Body of pancreas (tissue), 4 donors: Measurements from ENCODE around the gene TMX2. TPM values are rescaled to one million over a fixed set of nuclear protein-coding genes. Genes with fewer than 3 reads are reported as not detected.
"Not testable (repeated sequence)": the region's sequence is repeated elsewhere in the genome, so short reads cannot be mapped to it uniquely, and the experiment has no call there.

ENCODE experiments used
- ATAC-seq: fragments of 150-250 bp; one replicate; pipeline ENCODE4 v1.9.1; 2016
- DNase-seq, 4 donors: peaks; one replicate each; pipeline ENCODE4 v3.0.0-alpha.2; 2019
- H3K27ac ChIP-seq, 4 donors: fragments of 200-600 bp; sonication (generic); 1 replicate in 3 of 4; 2 replicates in 1 of 4; pipeline versions ENCODE4 v1.5.1 to v1.6.1; 2016 to 2019; ENCODE audit warnings: mild to moderate bottlenecking in 1 of 4, mixed read lengths in 1 of 4, moderate library complexity in 1 of 4
- H3K27me3 ChIP-seq, 2 donors: fragments of 200-600 bp; sonication (generic); one replicate each; pipeline ENCODE4 v1.6.0; 2016; ENCODE audit warnings: mild to moderate bottlenecking in 1 of 2
- H3K36me3 ChIP-seq, 2 donors: fragments of 200-600 bp; sonication (generic); replicated peaks in 1 of 2; 2 replicates each; pipeline ENCODE4 v1.5.1; 2016; ENCODE audit warnings: low read depth in 2 of 2; ENCODE audit not compliant: insufficient read depth in 1 of 2
- H3K4me1 ChIP-seq: fragments of 200-600 bp; sonication (generic); one replicate; pipeline ENCODE4 v1.6.0; 2016
- H3K4me3 ChIP-seq, 2 donors: fragments of 200-600 bp; sonication (generic); 1 replicate in 1 of 2; 2 replicates in 1 of 2; pipeline ENCODE4 v1.5.1; 2016 to 2019
- H3K9me3 ChIP-seq, 3 donors: fragments of 200-600 bp; sonication (generic); 1 replicate in 2 of 3; 2 replicates in 1 of 3; pipeline ENCODE4 v1.5.1; 2016
- CTCF ChIP-seq, 7 experiments: fragments of 450-650 bp in 4 of 7; fragments of 200-600 bp in 3 of 7; sonication (generic) in 3 of 7; IDR thresholded peaks; one replicate each; pipeline ENCODE4 v1.5.1; 2016 to 2019; ENCODE audit warnings: antibody characterized with exemption in 7 of 7
- POLR2A ChIP-seq, 3 donors: fragments of 450-650 bp; IDR thresholded peaks; one replicate each; pipeline ENCODE4 v1.6.1; 2016; ENCODE audit warnings: antibody characterized with exemption in 3 of 3, mild to moderate bottlenecking in 2 of 3
- WGBS, 2 donors: methylation state at CpG; one replicate each; pipeline ENCODE4 v1.1.5; 2017; 5-methylcytosine and 5-hydroxymethylcytosine counted together
- intact Hi-C: fragments of 100-400 bp; cut with DNase I; formaldehyde crosslinking; loops from one replicate; pipeline ENCODE4 v1.15.1; 2023
- total RNA-seq, 2 donors: library from RNA; depleted of rRNA; stranded (reverse); fragments of >200 nt; gene quantifications; one replicate each; pipeline ENCODE4 v1.1.0, GENCODE V29; 2016

TMX2 gene
- total RNA-seq, 2 donors from 2014 or later = 32.9 to 46.8 TPM

- DNase-seq (no peak), ATAC-seq (no peak)
- Histone ChIP-seq H3K27ac (no peak overlapping the region), H3K4me1 (no peaks in the 10 kb centered on the region), H3K4me3 (no peak overlapping the region), H3K36me3 (peaks cover 10 to 57% of the 10 kb centered on the region in 2 donors), H3K9me3 (no peaks in the 10 kb centered on the region), H3K27me3 (no peaks in the 10 kb centered on the region)
- 83 to 85% methylated on average over 10 of the region's 10 CpGs for WGBS, 2 donors
- intact Hi-C loops = no loop called here
- TF ChIP-seq CTCF (IDR thresholded peaks at IDR 0.05) (no peak), POLR2A (IDR thresholded peaks at IDR 0.05) (no peak)
Observed at GRCh38 chr11:57699813-57700212, 12.6 kb upstream of the TMX2 start.

- H3K36me3 ChIP-seq = peaks cover 10 to 55% of the 10 kb centered on the region in 2 donors
- H3K27ac ChIP-seq = no peak overlapping the region
- DNase-seq (no peak), ATAC-seq (no peak)
- no peak for TF ChIP-seq POLR2A (IDR thresholded peaks at IDR 0.05)
- TF ChIP-seq CTCF (IDR thresholded peaks at IDR 0.05) = no peak
- H3K4me1 ChIP-seq = no peaks in the 10 kb centered on the region
- H3K9me3 ChIP-seq = no peaks in the 10 kb centered on the region
- 72 to 76% methylated on average over 3 of the region's 3 CpGs for WGBS, 2 donors
- H3K27me3 ChIP-seq = no peaks in the 10 kb centered on the region
- intact Hi-C loops = no loop called here
- no peak overlapping the region for H3K4me3 ChIP-seq
Observed at GRCh38 chr11:57700425-57700824, 12.0 kb upstream of the TMX2 start.

- TF ChIP-seq POLR2A (IDR thresholded peaks at IDR 0.05) = no peak
- no peak for TF ChIP-seq CTCF (IDR thresholded peaks at IDR 0.05)
- 90 to 96% methylated on average over 4 of the region's 4 CpGs for WGBS, 2 donors
- no peak for ATAC-seq
- Histone ChIP-seq H3K36me3 (peaks cover 0 to 36% of the 10 kb centered on the region in 2 donors), H3K4me1 (no peaks in the 10 kb centered on the region), H3K4me3 (no peak overlapping the region), H3K9me3 (no peaks in the 10 kb centered on the region), H3K27ac (no peak overlapping the region), H3K27me3 (no peaks in the 10 kb centered on the region)
- DNase-seq = no peak
- intact Hi-C loops = no loop called here
Observed at GRCh38 chr11:57703341-57703740, 9.1 kb upstream of the TMX2 start.

- Histone ChIP-seq H3K9me3 (no peaks in the 10 kb centered on the region), H3K4me3 (no peak overlapping the region), H3K27ac (no peak overlapping the region), H3K36me3 (peaks cover 0 to 21% of the 10 kb centered on the region in 2 donors), H3K27me3 (no peaks in the 10 kb centered on the region), H3K4me1 (peaks cover 3% of the 10 kb centered on the region)
- ATAC-seq (no peak), DNase-seq (no peak)
- intact Hi-C loops = no loop called here
- 86 to 91% methylated on average over 6 of the region's 6 CpGs for WGBS, 2 donors
- TF ChIP-seq CTCF (IDR thresholded peaks at IDR 0.05) = no peak
- no peak for TF ChIP-seq POLR2A (IDR thresholded peaks at IDR 0.05)
Observed at GRCh38 chr11:57704932-57705331, 7.5 kb upstream of the TMX2 start.

- peaks cover 0 to 18% of the 10 kb centered on the region in 2 donors for H3K36me3 ChIP-seq
- H3K27ac ChIP-seq, DNase-seq, intact Hi-C loops, H3K9me3 ChIP-seq, H3K4me3 ChIP-seq, ATAC-seq, H3K27me3 ChIP-seq, H3K4me1 ChIP-seq: not testable (repeated sequence)
- 85 to 89% methylated on average over 8 of the region's 8 CpGs for WGBS, 2 donors
Observed at GRCh38 chr11:57705432-57705831, 7.0 kb upstream of the TMX2 start.
